ENCODE results near the gene BTRC.

The BTRC gene

GRCh38 chr10:101452593-101452992, 98.6 kb downstream of the BTRC start:
- H3K27me3 ChIP-seq (ENCODE audit: control insufficient read depth in 2 of 2, insufficient read depth in 2 of 2, low read length in 2 of 2) = no peaks in the 10 kb centered on the region
- H3K9me3 ChIP-seq (ENCODE audit: control insufficient read depth in 2 of 2, low read length in 2 of 2) = no peaks in the 10 kb centered on the region

GRCh38 chr10:101453318-101453717, 99.4 kb downstream of the BTRC start:
- Histone ChIP-seq H3K4me1 (ENCODE audit: control insufficient read depth in 2 of 2, insufficient read depth in 2 of 2, low read length in 2 of 2) (no peaks in the 10 kb centered on the region), H3K27ac (ENCODE audit: low read depth in 2 of 2, low read length in 2 of 2) (no peak overlapping the region), H3K4me3 (ENCODE audit: low read length in 2 of 2) (no peak overlapping the region), H3K9ac (ENCODE audit: low read depth in 1 of 2, low read length in 2 of 2) (no peak overlapping the region), H3K27me3 (ENCODE audit: control insufficient read depth in 2 of 2, insufficient read depth in 2 of 2, low read length in 2 of 2) (no peaks in the 10 kb centered on the region), H3K9me3 (ENCODE audit: control insufficient read depth in 2 of 2, low read length in 2 of 2) (no peaks in the 10 kb centered on the region), H3K36me3 (ENCODE audit: control insufficient read depth in 2 of 2, insufficient read depth in 2 of 2, low read length in 2 of 2) (no peaks in the 10 kb centered on the region)

More at GRCh38 chr10:101452593-101452992, 98.6 kb downstream of the BTRC start:
- no peak overlapping the region for H3K9ac ChIP-seq (ENCODE audit: low read depth in 1 of 2, low read length in 2 of 2)
- no peak overlapping the region for H3K27ac ChIP-seq (ENCODE audit: low read depth in 2 of 2, low read length in 2 of 2)
- H3K36me3 ChIP-seq (ENCODE audit: control insufficient read depth in 2 of 2, insufficient read depth in 2 of 2, low read length in 2 of 2) = no peaks in the 10 kb centered on the region
- H3K4me1 ChIP-seq (ENCODE audit: control insufficient read depth in 2 of 2, insufficient read depth in 2 of 2, low read length in 2 of 2) = no peaks in the 10 kb centered on the region
- H3K4me3 ChIP-seq (ENCODE audit: low read length in 2 of 2) = no peak overlapping the region

GRCh38 chr10:101453791-101454718, 100.1 kb downstream of the BTRC start:
- no peaks in the 10 kb centered on the region for H3K9me3 ChIP-seq (ENCODE audit: control insufficient read depth in 2 of 2, low read length in 2 of 2)
- H3K4me1 ChIP-seq (ENCODE audit: control insufficient read depth in 2 of 2, insufficient read depth in 2 of 2, low read length in 2 of 2) = no peaks in the 10 kb centered on the region
- H3K9ac ChIP-seq (ENCODE audit: low read depth in 1 of 2, low read length in 2 of 2) = no peak overlapping the region
- H3K4me3 ChIP-seq (ENCODE audit: low read length in 2 of 2) = no peak overlapping the region
- no peaks in the 10 kb centered on the region for H3K36me3 ChIP-seq (ENCODE audit: control insufficient read depth in 2 of 2, insufficient read depth in 2 of 2, low read length in 2 of 2)
- H3K27ac ChIP-seq (ENCODE audit: low read depth in 2 of 2, low read length in 2 of 2) = no peak overlapping the region
- H3K27me3 ChIP-seq (ENCODE audit: control insufficient read depth in 2 of 2, insufficient read depth in 2 of 2, low read length in 2 of 2) = no peaks in the 10 kb centered on the region

- Histone ChIP-seq H3K27me3 (ENCODE audit: control insufficient read depth in 2 of 2, insufficient read depth in 2 of 2, low read length in 2 of 2) (no peaks in the 10 kb centered on the region), H3K4me1 (ENCODE audit: control insufficient read depth in 2 of 2, insufficient read depth in 2 of 2, low read length in 2 of 2) (no peaks in the 10 kb centered on the region), H3K27ac (ENCODE audit: low read depth in 2 of 2, low read length in 2 of 2) (no peak overlapping the region), H3K4me3 (ENCODE audit: low read length in 2 of 2) (no peak overlapping the region), H3K9me3 (ENCODE audit: control insufficient read depth in 2 of 2, low read length in 2 of 2) (no peaks in the 10 kb centered on the region), H3K36me3 (ENCODE audit: control insufficient read depth in 2 of 2, insufficient read depth in 2 of 2, low read length in 2 of 2) (no peaks in the 10 kb centered on the region), H3K9ac (ENCODE audit: low read depth in 1 of 2, low read length in 2 of 2) (no peak overlapping the region)
Observed at GRCh38 chr10:101458869-101459268, 104.9 kb downstream of the BTRC start.

DNA sequence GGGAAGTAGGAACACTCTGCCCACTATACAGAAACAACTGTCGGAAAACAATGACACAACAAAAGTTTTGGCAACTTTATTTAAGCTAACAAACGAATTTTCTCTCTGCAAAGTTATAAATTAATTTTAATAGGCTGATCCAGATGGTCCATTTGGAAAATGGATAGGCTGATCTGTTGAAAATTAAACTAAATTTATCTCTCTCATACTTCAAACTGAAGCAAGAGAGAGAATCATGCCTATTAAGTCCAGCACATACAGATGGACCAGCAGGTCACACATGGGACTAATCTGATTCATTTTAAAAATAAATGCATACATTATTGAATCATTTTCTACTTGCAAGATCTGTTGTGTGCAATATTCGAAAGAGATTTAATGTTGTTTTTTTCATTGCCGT, 110.1 kb downstream of the BTRC start:
- H3K36me3 ChIP-seq (ENCODE audit: control insufficient read depth in 2 of 2, insufficient read depth in 2 of 2, low read length in 2 of 2) = no peaks in the 10 kb centered on the region
- no peak overlapping the region for H3K4me3 ChIP-seq (ENCODE audit: low read length in 2 of 2)
- H3K9me3 ChIP-seq (ENCODE audit: control insufficient read depth in 2 of 2, low read length in 2 of 2) = no peaks in the 10 kb centered on the region
- H3K4me1 ChIP-seq (ENCODE audit: control insufficient read depth in 2 of 2, insufficient read depth in 2 of 2, low read length in 2 of 2) = no peaks in the 10 kb centered on the region
- no peak overlapping the region for H3K27ac ChIP-seq (ENCODE audit: low read depth in 2 of 2, low read length in 2 of 2)
- H3K27me3 ChIP-seq (ENCODE audit: control insufficient read depth in 2 of 2, insufficient read depth in 2 of 2, low read length in 2 of 2) = no peaks in the 10 kb centered on the region
- H3K9ac ChIP-seq (ENCODE audit: low read depth in 1 of 2, low read length in 2 of 2) = no peak overlapping the region

GRCh38 chr10:101464599-101464998, 110.6 kb downstream of the BTRC start:
- Histone ChIP-seq H3K4me1 (ENCODE audit: control insufficient read depth in 2 of 2, insufficient read depth in 2 of 2, low read length in 2 of 2) (no peaks in the 10 kb centered on the region), H3K27me3 (ENCODE audit: control insufficient read depth in 2 of 2, insufficient read depth in 2 of 2, low read length in 2 of 2) (no peaks in the 10 kb centered on the region), H3K9me3 (ENCODE audit: control insufficient read depth in 2 of 2, low read length in 2 of 2) (no peaks in the 10 kb centered on the region), H3K9ac (ENCODE audit: low read depth in 1 of 2, low read length in 2 of 2) (no peak overlapping the region), H3K36me3 (ENCODE audit: control insufficient read depth in 2 of 2, insufficient read depth in 2 of 2, low read length in 2 of 2) (no peaks in the 10 kb centered on the region), H3K4me3 (ENCODE audit: low read length in 2 of 2) (no peak overlapping the region), H3K27ac (ENCODE audit: low read depth in 2 of 2, low read length in 2 of 2) (no peak overlapping the region)

DNA sequence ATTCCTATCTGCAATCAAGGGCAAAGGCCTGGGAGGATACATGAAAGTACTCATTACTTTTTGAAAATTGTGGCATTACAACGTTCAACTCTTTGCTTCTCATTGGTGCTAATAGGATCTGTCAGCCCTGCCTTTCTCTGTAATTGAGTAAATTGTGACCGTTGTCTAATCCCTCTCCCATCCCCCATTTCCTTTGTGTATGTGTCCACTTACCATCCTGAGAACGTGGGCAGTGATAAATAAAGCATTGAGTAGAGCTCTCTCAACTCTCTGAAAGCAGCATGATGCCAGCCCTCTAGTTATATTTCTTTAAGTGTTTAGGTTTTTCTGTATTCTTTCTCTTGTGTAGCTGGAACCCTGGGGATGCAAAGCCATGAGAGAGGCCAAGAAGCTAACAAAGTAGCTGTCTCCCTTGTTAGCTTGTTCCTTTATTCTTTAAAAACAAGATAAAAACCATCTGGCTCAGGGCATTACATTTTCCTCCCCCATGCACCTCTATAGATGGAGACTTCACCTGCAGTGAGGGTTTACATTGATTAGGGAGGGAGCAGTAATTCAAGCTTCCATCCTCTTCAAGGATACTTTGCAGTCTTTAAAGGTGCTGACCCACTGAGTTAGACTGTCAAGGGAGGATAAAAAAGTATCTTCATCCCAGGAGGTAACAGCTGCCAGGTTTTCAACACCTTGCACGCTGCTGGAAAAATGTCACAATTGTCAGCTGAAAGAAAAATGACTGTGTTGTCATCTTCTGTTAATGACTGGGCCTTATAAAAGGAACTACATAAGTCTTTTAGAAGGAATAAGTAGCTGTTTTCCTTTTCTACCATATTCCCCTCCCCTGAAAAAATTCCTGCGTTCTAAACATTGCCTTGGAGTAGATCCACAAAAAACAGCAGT, 112.3 kb downstream of the BTRC start:
- no peak overlapping the region for H3K4me3 ChIP-seq (ENCODE audit: low read length in 2 of 2)
- no peaks in the 10 kb centered on the region for H3K4me1 ChIP-seq (ENCODE audit: control insufficient read depth in 2 of 2, insufficient read depth in 2 of 2, low read length in 2 of 2)
- no peaks in the 10 kb centered on the region for H3K36me3 ChIP-seq (ENCODE audit: control insufficient read depth in 2 of 2, insufficient read depth in 2 of 2, low read length in 2 of 2)
- no peak overlapping the region for H3K9ac ChIP-seq (ENCODE audit: low read depth in 1 of 2, low read length in 2 of 2)
- no peaks in the 10 kb centered on the region for H3K9me3 ChIP-seq (ENCODE audit: control insufficient read depth in 2 of 2, low read length in 2 of 2)
- no peaks in the 10 kb centered on the region for H3K27me3 ChIP-seq (ENCODE audit: control insufficient read depth in 2 of 2, insufficient read depth in 2 of 2, low read length in 2 of 2)
- H3K27ac ChIP-seq (ENCODE audit: low read depth in 2 of 2, low read length in 2 of 2) = no peak overlapping the region

GRCh38 chr10:101467286-101467770, 113.4 kb downstream of the BTRC start:
- Histone ChIP-seq H3K27ac (ENCODE audit: low read depth in 2 of 2, low read length in 2 of 2) (no peak overlapping the region), H3K9me3 (ENCODE audit: control insufficient read depth in 2 of 2, low read length in 2 of 2) (no peaks in the 10 kb centered on the region), H3K4me1 (ENCODE audit: control insufficient read depth in 2 of 2, insufficient read depth in 2 of 2, low read length in 2 of 2) (no peaks in the 10 kb centered on the region), H3K4me3 (ENCODE audit: low read length in 2 of 2) (no peak overlapping the region), H3K9ac (ENCODE audit: low read depth in 1 of 2, low read length in 2 of 2) (no peak overlapping the region), H3K27me3 (ENCODE audit: control insufficient read depth in 2 of 2, insufficient read depth in 2 of 2, low read length in 2 of 2) (no peaks in the 10 kb centered on the region), H3K36me3 (ENCODE audit: control insufficient read depth in 2 of 2, insufficient read depth in 2 of 2, low read length in 2 of 2) (no peaks in the 10 kb centered on the region)

DNA sequence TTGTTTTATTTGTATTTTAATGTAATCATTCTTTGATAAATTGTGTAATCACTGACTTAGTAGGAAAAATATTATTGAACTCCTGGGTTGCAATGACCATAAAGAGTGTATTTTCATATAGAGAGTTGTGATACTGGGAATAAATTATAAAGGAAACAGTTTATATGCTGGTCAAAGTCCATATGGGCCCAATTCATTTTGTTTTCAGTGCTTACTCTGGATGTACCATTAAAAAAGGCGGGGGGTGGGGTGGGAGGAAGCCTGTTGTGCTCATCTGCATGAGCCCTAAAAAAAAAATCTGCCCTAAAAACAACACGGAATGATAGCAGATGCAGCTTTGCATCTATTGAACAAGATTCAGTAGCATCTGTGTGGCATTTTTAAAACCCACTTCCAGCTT, 114.2 kb downstream of the BTRC start:
- Histone ChIP-seq H3K4me3 (ENCODE audit: low read length in 2 of 2) (no peak overlapping the region), H3K27me3 (ENCODE audit: control insufficient read depth in 2 of 2, insufficient read depth in 2 of 2, low read length in 2 of 2) (no peaks in the 10 kb centered on the region), H3K36me3 (ENCODE audit: control insufficient read depth in 2 of 2, insufficient read depth in 2 of 2, low read length in 2 of 2) (no peaks in the 10 kb centered on the region), H3K4me1 (ENCODE audit: control insufficient read depth in 2 of 2, insufficient read depth in 2 of 2, low read length in 2 of 2) (no peaks in the 10 kb centered on the region), H3K9me3 (ENCODE audit: control insufficient read depth in 2 of 2, low read length in 2 of 2) (no peaks in the 10 kb centered on the region), H3K9ac (ENCODE audit: low read depth in 1 of 2, low read length in 2 of 2) (no peak overlapping the region), H3K27ac (ENCODE audit: low read depth in 2 of 2, low read length in 2 of 2) (no peak overlapping the region)

DNA sequence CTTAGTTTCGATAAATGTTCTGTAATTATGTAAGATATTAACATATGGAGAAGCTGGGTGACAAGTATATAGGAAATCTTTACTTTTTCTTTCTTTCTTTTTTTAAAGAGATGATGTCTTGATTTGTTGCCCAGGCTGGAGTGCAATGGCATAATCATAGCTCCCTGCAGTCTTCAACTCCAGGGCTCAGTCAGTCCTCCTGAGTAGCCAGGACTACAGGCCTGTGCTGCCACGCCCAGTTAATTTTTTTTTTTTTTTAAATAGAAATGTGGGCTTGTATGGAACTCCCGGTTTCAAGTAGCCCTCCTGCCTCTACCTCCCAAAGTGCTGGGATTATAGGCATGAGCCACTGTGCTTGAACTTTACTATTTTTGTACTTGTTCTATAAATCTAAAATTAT, 122.4 kb downstream of the BTRC start:
- Histone ChIP-seq H3K4me3 (ENCODE audit: low read length in 2 of 2) (no peak overlapping the region), H3K27ac (ENCODE audit: low read depth in 2 of 2, low read length in 2 of 2) (no peak overlapping the region), H3K9me3 (ENCODE audit: control insufficient read depth in 2 of 2, low read length in 2 of 2) (no peaks in the 10 kb centered on the region), H3K27me3 (ENCODE audit: control insufficient read depth in 2 of 2, insufficient read depth in 2 of 2, low read length in 2 of 2) (no peaks in the 10 kb centered on the region), H3K9ac (ENCODE audit: low read depth in 1 of 2, low read length in 2 of 2) (no peak overlapping the region), H3K4me1 (ENCODE audit: control insufficient read depth in 2 of 2, insufficient read depth in 2 of 2, low read length in 2 of 2) (no peaks in the 10 kb centered on the region), H3K36me3 (ENCODE audit: control insufficient read depth in 2 of 2, insufficient read depth in 2 of 2, low read length in 2 of 2) (no peaks in the 10 kb centered on the region)

Measured in mucosa of rectum (tissue), 2 donors.